Lung (tissue), 12 donors: Measurements from ENCODE around the gene ACAD8. TPM values are rescaled to one million over a fixed set of nuclear protein-coding genes. Genes with fewer than 3 reads are reported as not detected.
A peak's percentile ranks its signal among the peaks of the same experiment; 100 is the strongest.

ENCODE experiments used
- ATAC-seq: fragments of 200-7000 bp; cut with Tn5 transposase; one replicate; pipeline ENCODE4 v1.9.1; 2020; ENCODE audit warnings: moderate number of reproducible peaks; ENCODE audit not compliant: insufficient read depth, low FRiP score
- DNase-seq, 3 donors: peaks; one replicate each; pipeline ENCODE4 v3.0.0-alpha.2; 2013 to 2017
- H3K27ac ChIP-seq, 2 donors: one replicate each; pipeline ENCODE4 v1.5.1; 2013; ENCODE audit warnings: mild to moderate bottlenecking in 2 of 2, moderate library complexity in 2 of 2, control low read depth in 1 of 2, inconsistent platforms in 1 of 2, low read depth in 1 of 2, low read length in 1 of 2
- H3K27me3 ChIP-seq, 3 donors: one replicate each; pipeline ENCODE4 v1.5.1; 2013; ENCODE audit warnings: low read length in 2 of 3; ENCODE audit not compliant: control insufficient read depth in 3 of 3, insufficient read depth in 3 of 3
- H3K36me3 ChIP-seq, 4 donors: one replicate each; pipeline ENCODE4 v1.5.1; 2013; ENCODE audit warnings: low read length in 4 of 4, mild to moderate bottlenecking in 1 of 4, moderate library complexity in 1 of 4; ENCODE audit not compliant: control insufficient read depth in 4 of 4, insufficient read depth in 4 of 4
- H3K4me1 ChIP-seq, 5 donors: one replicate each; pipeline ENCODE4 v1.5.1; 2013; ENCODE audit warnings: low read length in 5 of 5, mild to moderate bottlenecking in 2 of 5, moderate library complexity in 1 of 5; ENCODE audit not compliant: control insufficient read depth in 5 of 5, insufficient read depth in 5 of 5
- H3K4me3 ChIP-seq: one replicate; pipeline ENCODE4 v1.5.1; 2013; ENCODE audit warnings: mild to moderate bottlenecking, control low read depth, moderate library complexity
- H3K9ac ChIP-seq, 2 donors: one replicate each; pipeline ENCODE4 v1.5.1; 2013; ENCODE audit warnings: low read length in 2 of 2, control low read depth in 1 of 2; ENCODE audit not compliant: insufficient read depth in 1 of 2
- H3K9me3 ChIP-seq, 4 donors: one replicate each; pipeline ENCODE4 v1.5.1; 2013; ENCODE audit warnings: low read length in 3 of 4, mild to moderate bottlenecking in 1 of 4, moderate library complexity in 1 of 4; ENCODE audit not compliant: control insufficient read depth in 4 of 4, insufficient read depth in 3 of 4
- WGBS, 2 donors: extraction: QIAGEN DNeasy Blood & Tissue Kit; methylation state at CpG; one replicate each; pipeline ENCODE4 v1.1.7; 2013; 5-methylcytosine and 5-hydroxymethylcytosine counted together
- polyA plus RNA-seq, 2 donors: library from polyadenylated mRNA; stranded (reverse); fragments of 200-250 nt; gene quantifications; one replicate each; pipeline ENCODE4 v1.2.1, GENCODE V29; 2013
- total RNA-seq, 2 donors: library from RNA; depleted of rRNA in 1 of 2; stranded (reverse); fragments of >200 nt in 1 of 2; gene quantifications; one replicate each; pipeline ENCODE4 v1.2.1, GENCODE V29; 2014 to 2021
- TF ChIP-seq, protein P1 (sequence below): IDR thresholded peaks from 2 replicates; pipeline ENCODE4 v1.5.1; 2012; ENCODE audit warnings: mild to moderate bottlenecking; ENCODE audit errors: control extremely low read depth, extremely low read depth
- donor health status: control.
- donor health status: control.
- donor health status: Bipolar disorder and iron deficiency.
- donor health status: healthy.
- donor health status: DM: yes; HTN: yes; CAD: no.

ACAD8 gene
- total and polyA plus RNA-seq, 4 donors = 24.7 to 36.3 (median 30.0) TPM

DNA sequence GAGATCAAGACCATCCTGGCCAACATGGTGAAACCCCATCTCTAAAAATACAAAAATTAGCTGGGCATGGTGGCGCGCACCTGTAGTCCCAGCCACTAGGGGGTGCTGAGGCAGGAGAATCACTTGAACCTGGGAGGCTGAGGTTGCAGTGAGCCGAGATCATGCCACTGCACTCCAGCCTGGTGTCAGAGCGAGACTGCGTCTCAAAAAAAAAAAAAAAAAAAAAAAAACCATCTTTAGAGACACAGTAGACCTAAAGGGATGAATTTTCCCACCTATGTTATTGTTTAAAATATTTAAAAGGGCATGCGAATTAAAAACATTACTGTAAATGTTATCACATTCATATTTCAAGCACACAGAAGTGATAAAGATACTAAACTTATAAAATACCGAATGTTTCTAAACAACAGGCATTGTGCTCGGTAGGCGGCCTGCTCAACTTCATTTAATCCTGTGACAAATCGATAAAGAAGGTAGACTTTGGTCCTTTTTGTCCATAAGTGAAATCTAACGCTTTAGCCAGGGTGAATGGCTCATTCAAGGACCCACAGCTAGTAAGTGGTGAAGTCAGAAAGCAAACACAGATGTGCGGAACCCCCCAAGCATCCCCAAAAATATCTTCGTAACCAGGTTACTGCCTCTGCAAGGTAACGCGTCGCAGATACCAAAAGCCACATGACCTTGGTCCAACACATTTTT is 45.7 kb upstream of the ACAD8 start:
- peak in 2 of 3 donors; percentile 2 to 7 for DNase-seq
- WGBS, 2 donors = 86 to 88% methylated on average over 16 of the region's 16 CpGs

GRCh38 chr11:134215836-134216235 is 37.5 kb upstream of the ACAD8 start:
- H3K4me1 ChIP-seq = no peaks in the 10 kb centered on the region
- no peaks in the 10 kb centered on the region for H3K27me3 ChIP-seq
- H3K36me3 ChIP-seq = peaks cover 2 to 28% (median 12%) of the 10 kb centered on the region in 4 donors
- peaks cover 0 to 2% (median 0%) of the 10 kb centered on the region in 4 donors for H3K9me3 ChIP-seq
- TF ChIP-seq, protein P1, sequence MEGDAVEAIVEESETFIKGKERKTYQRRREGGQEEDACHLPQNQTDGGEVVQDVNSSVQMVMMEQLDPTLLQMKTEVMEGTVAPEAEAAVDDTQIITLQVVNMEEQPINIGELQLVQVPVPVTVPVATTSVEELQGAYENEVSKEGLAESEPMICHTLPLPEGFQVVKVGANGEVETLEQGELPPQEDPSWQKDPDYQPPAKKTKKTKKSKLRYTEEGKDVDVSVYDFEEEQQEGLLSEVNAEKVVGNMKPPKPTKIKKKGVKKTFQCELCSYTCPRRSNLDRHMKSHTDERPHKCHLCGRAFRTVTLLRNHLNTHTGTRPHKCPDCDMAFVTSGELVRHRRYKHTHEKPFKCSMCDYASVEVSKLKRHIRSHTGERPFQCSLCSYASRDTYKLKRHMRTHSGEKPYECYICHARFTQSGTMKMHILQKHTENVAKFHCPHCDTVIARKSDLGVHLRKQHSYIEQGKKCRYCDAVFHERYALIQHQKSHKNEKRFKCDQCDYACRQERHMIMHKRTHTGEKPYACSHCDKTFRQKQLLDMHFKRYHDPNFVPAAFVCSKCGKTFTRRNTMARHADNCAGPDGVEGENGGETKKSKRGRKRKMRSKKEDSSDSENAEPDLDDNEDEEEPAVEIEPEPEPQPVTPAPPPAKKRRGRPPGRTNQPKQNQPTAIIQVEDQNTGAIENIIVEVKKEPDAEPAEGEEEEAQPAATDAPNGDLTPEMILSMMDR = no peak
- H3K27ac ChIP-seq = no peak overlapping the region
- DNase-seq (no peak), ATAC-seq (no peak)
- H3K9ac ChIP-seq = peak overlapping the region in 1 of 2 donors; percentile 17
- no peak overlapping the region for H3K4me3 ChIP-seq
- WGBS, 2 donors = 94 to 96% methylated on average over 7 of the region's 7 CpGs

More for the DNA sequence above, 45.7 kb upstream of the ACAD8 start:
- no peak overlapping the region for H3K27ac ChIP-seq
- H3K36me3 ChIP-seq = peaks cover 16 to 48% (median 28%) of the 10 kb centered on the region in 4 donors
- H3K4me1 ChIP-seq = no peaks in the 10 kb centered on the region
- peaks cover 0 to 2% (median 0%) of the 10 kb centered on the region in 4 donors for H3K9me3 ChIP-seq
- TF ChIP-seq, protein P1 = peak; percentile 35
- no peaks in the 10 kb centered on the region for H3K27me3 ChIP-seq
- H3K9ac ChIP-seq = no peak overlapping the region
- no peak for ATAC-seq
- H3K4me3 ChIP-seq = no peak overlapping the region

DNA sequence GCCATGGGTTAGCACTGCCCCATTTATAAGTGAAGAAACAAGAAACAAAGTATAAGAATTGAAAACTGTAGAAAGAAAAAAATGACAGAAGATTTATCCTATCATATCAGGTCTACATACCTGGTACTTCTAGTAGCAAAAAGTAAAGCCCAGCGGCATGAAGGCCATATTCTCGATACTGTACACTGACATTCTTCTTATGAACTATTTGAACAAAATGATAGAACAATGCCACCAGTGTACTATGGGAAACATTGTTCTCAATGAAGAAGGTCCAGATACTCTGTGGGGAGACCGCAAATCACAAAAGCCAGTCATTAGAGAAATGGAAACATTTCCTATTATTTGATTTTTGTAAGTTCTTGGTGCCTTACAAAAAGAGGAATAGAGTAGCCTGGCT is 36.6 kb upstream of the ACAD8 start:
- Histone ChIP-seq H3K36me3 (peaks cover 2 to 26% (median 9%) of the 10 kb centered on the region in 4 donors), H3K9me3 (peaks cover 0 to 2% (median 0%) of the 10 kb centered on the region in 4 donors), H3K27ac (no peak overlapping the region), H3K4me1 (no peaks in the 10 kb centered on the region), H3K27me3 (no peaks in the 10 kb centered on the region), H3K4me3 (no peak overlapping the region), H3K9ac (no peak overlapping the region)
- no peak for ATAC-seq
- WGBS, 2 donors = 95 to 96% methylated on average over 3 of the region's 3 CpGs
- TF ChIP-seq, protein P1 = no peak
- no peak for DNase-seq
